HCT116 (cell line): ENCODE data around the gene PRXL2A. TPM values are rescaled to one million over a fixed set of nuclear protein-coding genes. Genes with fewer than 3 reads are reported as not detected.

ENCODE experiments used
- ATAC-seq: fragments of 200-7000 bp; cut with Tn5 transposase; 2 replicates; pipeline ENCODE4 v1.9.1; 2020; ENCODE audit warnings: mild to moderate bottlenecking, moderate library complexity
- BruUV-seq: library from RNA; stranded (reverse); fragments of 400-500 nt; replicated peaks from 2 replicates; lab custom pipeline; 2021; lab: Mats Ljungman, UMichigan
- CTCF ChIA-PET: fragments of 300-600 bp; sonication (Branson Sonifier 250); formaldehyde crosslinking; loops from one replicate; lab custom pipeline; 2021; ENCODE audit warnings: antibody characterized with exemption; lab: Charles Lee
- POLR2A ChIA-PET: fragments of 300-600, 350-600 bp; sonication (Branson Sonifier 250); formaldehyde crosslinking; loops from one replicate; lab custom pipeline; 2021; ENCODE audit warnings: antibody characterized with exemption; lab: Charles Lee
- RAD21 ChIA-PET, 2 experiments: fragments of 300-600 bp; sonication (Branson Sonifier 250); formaldehyde crosslinking; loops; one replicate each; lab custom pipeline; 2023; ENCODE audit warnings: low total read pairs in 2 of 2; ENCODE audit not compliant: uncharacterized antibody in 2 of 2, unreplicated experiment in 2 of 2, low non-redundant PET in 1 of 2; lab: Charles Lee
- DNase-seq: peaks from one replicate; pipeline ENCODE4 v3.0.0-alpha.2; 2010; ENCODE audit warnings: low read depth, low spot score
- H2AFZ ChIP-seq: fragments of 200-600 bp; shearing (Covaris generic), sonication (generic); 2 replicates; pipeline ENCODE4 v1.6.1; 2017; ENCODE audit warnings: low read depth, mixed run types, mixed read lengths, antibody characterized with exemption, low read length; ENCODE audit not compliant: poor library complexity, severe bottlenecking
- H3K27ac ChIP-seq: 2 replicates; pipeline ENCODE4 v1.5.1; 2012; ENCODE audit warnings: low read depth, low read length
- H3K27me3 ChIP-seq: fragments of 200-600 bp; sonication (generic); 2 replicates; pipeline ENCODE4 v1.6.1; 2016; ENCODE audit warnings: mixed run types, low read length, mixed read lengths; ENCODE audit not compliant: insufficient read depth
- H3K36me3 ChIP-seq, 2 experiments: fragments of 200-500 bp in 1 of 2; fragments of 200-600 bp in 1 of 2; sonication (Bioruptor generic) in 1 of 2; sonication (generic) in 1 of 2; 2 replicates each; pipeline versions ENCODE4 v1.5.1 to v1.6.1; 2014 to 2016; ENCODE audit warnings: low read length in 2 of 2, inconsistent platforms in 1 of 2, mixed read lengths in 1 of 2, mixed run types in 1 of 2; ENCODE audit not compliant: insufficient read depth in 2 of 2, control insufficient read depth in 1 of 2
- H3K4me1 ChIP-seq, 2 experiments: fragments of 200-600 bp in 1 of 2; sonication (generic) in 1 of 2; 2 replicates each; pipeline versions ENCODE4 v1.5.1 to v1.6.1; 2012 to 2017; ENCODE audit warnings: low read length in 2 of 2, inconsistent platforms in 1 of 2, mild to moderate bottlenecking in 1 of 2, mixed read lengths in 1 of 2, mixed run types in 1 of 2, moderate library complexity in 1 of 2; ENCODE audit not compliant: insufficient read depth in 2 of 2, control insufficient read depth in 1 of 2
- H3K4me2 ChIP-seq: fragments of 200-600 bp; sonication (generic); 2 replicates; pipeline ENCODE4 v1.6.1; 2017; ENCODE audit warnings: mixed run types, low read length, mixed read lengths
- H3K4me3 ChIP-seq, 2 experiments: fragments of 200-600 bp in 1 of 2; sonication (generic) in 1 of 2; replicated peaks in 1 of 2; 2 replicates each; pipeline ENCODE4 v1.5.1; 2011 to 2016; ENCODE audit warnings: low read length in 2 of 2, control low read depth in 1 of 2, low read depth in 1 of 2, mild to moderate bottlenecking in 1 of 2, mixed read lengths in 1 of 2, mixed run types in 1 of 2
- H3K79me2 ChIP-seq: fragments of 200-600 bp; sonication (generic); 2 replicates; pipeline ENCODE4 v1.6.1; 2017; ENCODE audit warnings: mild to moderate bottlenecking, mixed run types, low read length, moderate library complexity, mixed read lengths; ENCODE audit not compliant: insufficient read depth
- H3K9ac ChIP-seq: fragments of 200-600 bp; sonication (generic); 2 replicates; pipeline ENCODE4 v1.6.1; 2016; ENCODE audit warnings: low read length, mixed read lengths
- H3K9me2 ChIP-seq: fragments of 200-600 bp; sonication (generic), shearing (Covaris generic); 2 replicates; pipeline ENCODE4 v1.6.1; 2017; ENCODE audit warnings: mixed run types, mild to moderate bottlenecking, moderate library complexity; ENCODE audit not compliant: insufficient read depth
- H3K9me3 ChIP-seq, 2 experiments: fragments of 200-500 bp in 1 of 2; fragments of 200-600 bp in 1 of 2; sonication (Bioruptor generic) in 1 of 2; sonication (generic) in 1 of 2; 2 replicates each; pipeline ENCODE4 v1.6.1; 2014 to 2017; ENCODE audit warnings: low read length in 2 of 2, mixed read lengths in 2 of 2, inconsistent platforms in 1 of 2, low read depth in 1 of 2, mild to moderate bottlenecking in 1 of 2, mixed run types in 1 of 2, moderate library complexity in 1 of 2; ENCODE audit not compliant: control insufficient read depth in 1 of 2, insufficient read depth in 1 of 2
- H4K20me1 ChIP-seq: fragments of 200-600 bp; sonication (generic), shearing (Covaris generic); 2 replicates; pipeline ENCODE4 v1.6.1; 2017; ENCODE audit warnings: mixed run types, mild to moderate bottlenecking, moderate library complexity; ENCODE audit not compliant: insufficient read depth
- EZH2 ChIP-seq: fragments of 200-600 bp; sonication (generic); IDR thresholded peaks from 2 replicates; pipeline ENCODE4 v1.6.1; 2017; ENCODE audit warnings: antibody characterized with exemption, mixed run types
- POLR2A ChIP-seq: IDR thresholded peaks from 2 replicates; pipeline ENCODE4 v1.7.0; 2011; ENCODE audit warnings: borderline replicate concordance; ENCODE audit not compliant: insufficient read depth, insufficient read length; ENCODE audit errors: extremely low read depth
- POLR2AphosphoS5 ChIP-seq: IDR thresholded peaks from 2 replicates; pipeline ENCODE4 v1.6.1; 2011; ENCODE audit warnings: mild to moderate bottlenecking, low read depth, low read length, moderate library complexity
- SRF ChIP-seq: IDR thresholded peaks from 2 replicates; pipeline ENCODE4 v1.6.1; 2012; ENCODE audit warnings: low read depth
- TCF7L2 ChIP-seq: IDR thresholded peaks from 2 replicates; pipeline ENCODE4 v1.7.0; 2011; ENCODE audit warnings: borderline replicate concordance, inconsistent platforms; ENCODE audit not compliant: insufficient read depth, insufficient read length; ENCODE audit errors: extremely low read depth
- YY1 ChIP-seq: IDR thresholded peaks from 2 replicates; pipeline ENCODE4 v1.6.1; 2011; ENCODE audit warnings: low read length, low read depth, moderate library complexity, mild to moderate bottlenecking; ENCODE audit not compliant: insufficient replicate concordance; ENCODE audit errors: extremely low read depth
- ZFX ChIP-seq: fragments of 450-650 bp; IDR thresholded peaks from 2 replicates; pipeline ENCODE4 v1.6.1; 2017
- intact Hi-C: fragments of 100-400 bp; cut with micrococcal nuclease; formaldehyde crosslinking; loops from 2 replicates; pipeline ENCODE4 v1.10.0; 2022
- total RNA-seq: library from RNA; stranded (reverse); gene quantifications from one replicate; pipeline ENCODE4 v1.2.1, GENCODE V29; 2021; ENCODE audit not compliant: unreplicated experiment
- TF ChIP-seq, protein P1 (sequence below), 3 experiments: fragments of 200-600 bp in 1 of 3; sonication (generic) in 1 of 3; IDR thresholded peaks in 2 of 3; conservative IDR thresholded peaks in 1 of 3; 2 replicates each; pipeline ENCODE4 v1.5.1; 2012 to 2017; ENCODE audit warnings: low read depth in 2 of 3, low read length in 2 of 3, antibody characterized with exemption in 1 of 3, borderline replicate concordance in 1 of 3, control low read depth in 1 of 3, mild to moderate bottlenecking in 1 of 3, mixed read lengths in 1 of 3, mixed run types in 1 of 3, moderate library complexity in 1 of 3; ENCODE audit not compliant: insufficient read depth in 1 of 3
- TF ChIP-seq, protein P2 (sequence below): IDR thresholded peaks from 2 replicates; pipeline ENCODE4 v1.6.1; 2012

Gene PRXL2A
- total RNA-seq, 1 experiment from 2014 or later: 4.9 TPM

DNA sequence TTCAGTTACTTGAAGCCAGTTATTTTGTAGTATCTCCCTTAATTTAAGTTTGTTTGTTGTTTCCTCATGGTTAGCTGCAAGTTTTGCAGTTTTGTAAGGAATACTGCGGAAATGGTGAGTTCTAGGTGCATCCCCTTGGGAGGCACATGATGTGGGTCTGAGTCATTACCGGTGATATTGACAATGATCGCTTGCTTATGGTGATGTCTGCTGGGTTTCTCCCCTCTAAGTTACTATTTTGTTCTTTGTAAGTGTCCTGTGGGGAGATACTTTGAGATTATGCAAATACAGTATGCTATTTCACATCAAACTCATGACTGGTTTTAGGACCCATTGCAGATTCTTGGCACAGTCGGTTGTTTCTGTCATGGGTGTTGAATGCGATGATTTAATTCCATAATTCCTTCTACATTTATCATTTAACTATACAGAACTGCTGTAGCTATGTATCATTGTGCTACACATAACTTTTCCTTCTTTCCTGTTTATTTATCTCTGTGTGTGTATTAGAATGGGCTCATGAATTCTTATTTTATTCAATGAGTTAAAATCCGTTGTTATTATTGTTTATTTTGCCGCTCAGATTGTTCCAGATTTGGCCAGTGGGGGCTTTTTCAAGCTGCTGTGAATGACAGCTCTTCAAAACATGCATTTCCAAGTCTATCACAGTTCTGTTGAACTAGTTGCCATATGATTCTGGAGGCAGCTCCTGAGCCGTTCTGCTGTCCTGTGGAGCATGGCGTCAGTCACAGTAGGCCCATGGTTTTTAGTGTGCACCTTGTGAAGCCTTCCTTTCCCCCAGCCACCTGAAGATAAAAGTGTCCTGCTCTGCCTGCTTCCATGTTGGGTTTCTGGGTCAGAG, 64.1 kb downstream of the PRXL2A start (continued):
- TF ChIP-seq, protein P1, sequence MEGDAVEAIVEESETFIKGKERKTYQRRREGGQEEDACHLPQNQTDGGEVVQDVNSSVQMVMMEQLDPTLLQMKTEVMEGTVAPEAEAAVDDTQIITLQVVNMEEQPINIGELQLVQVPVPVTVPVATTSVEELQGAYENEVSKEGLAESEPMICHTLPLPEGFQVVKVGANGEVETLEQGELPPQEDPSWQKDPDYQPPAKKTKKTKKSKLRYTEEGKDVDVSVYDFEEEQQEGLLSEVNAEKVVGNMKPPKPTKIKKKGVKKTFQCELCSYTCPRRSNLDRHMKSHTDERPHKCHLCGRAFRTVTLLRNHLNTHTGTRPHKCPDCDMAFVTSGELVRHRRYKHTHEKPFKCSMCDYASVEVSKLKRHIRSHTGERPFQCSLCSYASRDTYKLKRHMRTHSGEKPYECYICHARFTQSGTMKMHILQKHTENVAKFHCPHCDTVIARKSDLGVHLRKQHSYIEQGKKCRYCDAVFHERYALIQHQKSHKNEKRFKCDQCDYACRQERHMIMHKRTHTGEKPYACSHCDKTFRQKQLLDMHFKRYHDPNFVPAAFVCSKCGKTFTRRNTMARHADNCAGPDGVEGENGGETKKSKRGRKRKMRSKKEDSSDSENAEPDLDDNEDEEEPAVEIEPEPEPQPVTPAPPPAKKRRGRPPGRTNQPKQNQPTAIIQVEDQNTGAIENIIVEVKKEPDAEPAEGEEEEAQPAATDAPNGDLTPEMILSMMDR (IDR thresholded peaks at IDR 0.05 in 2 of 3, conservative IDR thresholded peaks at IDR 0.05 in 1 of 3; ENCODE audit: borderline replicate concordance in 1 of 3, insufficient read depth in 1 of 3, low read depth in 2 of 3, low read length in 2 of 3): peak in 2 of 3 experiments; percentile 2 to 26; a peak in 1 of 6 replicates
- TF ChIP-seq, protein P2, sequence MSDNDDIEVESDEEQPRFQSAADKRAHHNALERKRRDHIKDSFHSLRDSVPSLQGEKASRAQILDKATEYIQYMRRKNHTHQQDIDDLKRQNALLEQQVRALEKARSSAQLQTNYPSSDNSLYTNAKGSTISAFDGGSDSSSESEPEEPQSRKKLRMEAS: no peak
- TF ChIP-seq TCF7L2: no peak

DNA sequence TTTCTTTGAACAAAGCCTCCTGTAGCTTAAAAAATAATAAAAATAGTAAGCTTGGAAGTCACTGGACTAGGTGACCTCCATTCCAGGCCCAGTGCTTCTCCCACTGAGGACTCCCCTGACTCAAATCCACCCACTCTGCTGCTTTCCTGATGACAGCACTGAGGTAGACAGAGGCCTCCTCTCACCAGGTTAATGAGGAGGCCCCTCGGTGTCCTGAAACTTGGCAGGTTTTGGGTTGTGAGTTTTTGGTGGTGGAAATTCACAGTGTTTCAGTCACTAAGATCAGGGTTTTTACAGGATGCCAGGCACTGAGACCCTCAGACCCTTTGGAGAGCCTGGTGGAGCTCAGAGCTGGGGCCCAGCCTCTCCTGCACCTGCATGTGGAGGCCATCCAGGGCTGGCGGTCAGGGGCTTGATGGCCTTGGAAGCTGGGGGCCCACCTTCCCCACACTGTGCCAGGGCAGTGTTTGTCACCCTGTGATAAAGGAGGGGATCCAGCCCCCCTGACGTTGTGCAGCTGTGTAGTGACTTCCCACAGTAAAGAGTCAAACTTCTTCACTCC, 64.8 kb downstream of the PRXL2A start:
- RAD21 ChIA-PET: no interaction called here
- intact Hi-C loops: no loop called here
- Histone ChIP-seq H3K4me3 (no peak overlapping the region), H4K20me1 (peaks cover 4% of the 10 kb centered on the region; the same call in 1 of the 2 replicates), H3K36me3 (peaks cover 0 to 16% of the 10 kb centered on the region in 2 experiments; a peak in 1 of 4 replicates), H3K79me2 (peaks cover 99% of the 10 kb centered on the region), H3K9me2 (no peaks in the 10 kb centered on the region), H3K27ac (peak overlapping the region; percentile 51; the same call in 1 of the 2 replicates), H3K4me2 (no peak overlapping the region), H3K9me3 (peaks cover 0 to 6% of the 10 kb centered on the region in 2 experiments; a peak in 1 of 4 replicates), H2AFZ (no peak overlapping the region), H3K27me3 (no peaks in the 10 kb centered on the region), H3K9ac (peak overlapping the region; percentile 7; the same call in 1 of the 2 replicates), H3K4me1 (peaks cover 52 to 86% of the 10 kb centered on the region in 2 experiments)
- DNase-seq (no peak), ATAC-seq (no peak)
- POLR2A ChIA-PET: interaction anchor here (0.8 to 1.0 kb wide), 2 partner anchors 13 to 15 kb away, joined by 3 read pairs; no protein-coding TSS in a partner anchor
- CTCF ChIA-PET: interaction anchor here (1.0 to 3.3 kb wide), 3 partner anchors 11 to 35 kb away, joined by 3 to 25 read pairs (median 5); no protein-coding TSS in a partner anchor
- no TSS peak for BruUV-seq
- no peak for TF ChIP-seq POLR2AphosphoS5
- TF ChIP-seq EZH2: no peak
- no peak for TF ChIP-seq YY1
- no peak for TF ChIP-seq SRF
- TF ChIP-seq, protein P1 (IDR thresholded peaks at IDR 0.05 in 2 of 3, conservative IDR thresholded peaks at IDR 0.05 in 1 of 3; ENCODE audit: borderline replicate concordance in 1 of 3, insufficient read depth in 1 of 3, low read depth in 2 of 3, low read length in 2 of 3): no peak
- TF ChIP-seq POLR2A: no peak
- TF ChIP-seq, protein P2: no peak
- TF ChIP-seq ZFX: no peak
